ENCODE results near the gene TTPAL. TPM values are rescaled to one million over a fixed set of nuclear protein-coding genes. Genes with fewer than 3 reads are reported as not detected.

Gene TTPAL
- total and polyA plus RNA-seq, 3 experiments from 2014 or later = 15.9 to 31.6 (median 29.3) TPM

DNA sequence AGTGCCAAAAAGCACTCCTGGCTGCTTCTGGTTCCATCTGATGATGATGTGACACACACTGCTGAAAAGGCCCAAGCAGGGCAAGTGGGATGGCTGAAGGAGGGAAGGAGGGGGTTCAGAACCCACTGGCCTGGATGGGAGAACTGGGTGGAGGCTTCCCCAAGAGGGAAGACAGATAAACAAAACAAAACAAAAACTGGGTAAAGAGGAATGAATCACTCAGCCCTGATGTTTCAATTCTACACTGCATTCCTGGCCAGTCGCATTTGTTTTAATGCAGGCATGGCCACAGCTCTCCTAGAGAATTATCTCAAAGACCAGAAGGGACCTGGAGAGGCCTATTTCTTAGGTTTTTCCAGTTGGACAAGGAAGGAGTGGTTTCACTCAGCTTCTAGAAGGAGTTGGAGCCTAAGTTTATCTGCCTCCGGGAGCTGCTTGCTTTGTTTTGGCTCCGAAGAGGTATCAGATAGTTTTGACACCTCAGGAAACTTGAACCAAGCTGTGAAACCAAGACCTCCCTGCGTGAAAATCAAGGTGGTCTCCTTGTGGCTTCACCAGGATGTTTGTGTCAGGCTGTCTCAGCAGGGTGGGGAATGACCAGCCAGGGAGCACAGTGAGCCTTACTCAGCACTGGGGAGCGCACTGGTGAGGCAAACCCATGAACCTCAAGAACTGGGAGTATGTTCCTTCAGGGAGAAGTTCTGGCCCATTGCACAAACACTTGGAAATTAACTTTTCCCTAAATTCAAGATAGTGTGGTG is 16.1 kb downstream of the TTPAL start:
- Mint-ChIP-seq H3K9me3 (no peaks in the 10 kb centered on the region), H3K27ac (peak overlapping the region; percentile 65 to 97 (median 94)), H3K36me3 (peaks cover 4 to 88% (median 23%) of the 10 kb centered on the region in 3 donors), H3K4me1 (peaks cover 31 to 62% (median 40%) of the 10 kb centered on the region in 3 donors), H3K4me3 (peak overlapping the region in 6 of 7 donors; percentile 57 to 74 (median 66)), H3K27me3 (no peaks in the 10 kb centered on the region)
- Histone ChIP-seq H3K4me1 (ENCODE audit: insufficient read depth, low read length) (peaks cover 8% of the 10 kb centered on the region), H3K9me3 (ENCODE audit: low read length) (no peaks in the 10 kb centered on the region), H3K36me3 (ENCODE audit: insufficient read depth, low read length) (peaks cover 45% of the 10 kb centered on the region), H3K27ac (ENCODE audit: low read depth, low read length) (no peak overlapping the region), H3K4me3 (ENCODE audit: low read length) (no peak overlapping the region), H3K27me3 (ENCODE audit: insufficient read depth, low read length, poor library complexity, severe bottlenecking) (no peaks in the 10 kb centered on the region)
- ChIA-PET POLR2A (no interaction called here), CTCF (interaction anchor here (2.9 kb wide), 1 partner anchor 118 kb away, joined by 9 read pairs; no protein-coding TSS in a partner anchor)
- peak in 2 of 5 donors; percentile 8 to 28 for DNase-seq

- H3K4me3 ChIP-seq (ENCODE audit: low read length) = no peak overlapping the region
- H3K27ac ChIP-seq (ENCODE audit: low read depth, low read length) = no peak overlapping the region
- H3K36me3 ChIP-seq (ENCODE audit: insufficient read depth, low read length) = peaks cover 55% of the 10 kb centered on the region
- DNase-seq = no peak
- Mint-ChIP-seq H3K27me3 (no peaks in the 10 kb centered on the region), H3K4me1 (peaks cover 31 to 70% (median 45%) of the 10 kb centered on the region in 3 donors), H3K36me3 (peaks cover 6 to 91% (median 31%) of the 10 kb centered on the region in 3 donors), H3K9me3 (no peaks in the 10 kb centered on the region), H3K4me3 (no peak overlapping the region), H3K27ac (peak overlapping the region in 6 of 8 donors; percentile 19 to 81 (median 67))
- no peaks in the 10 kb centered on the region for H3K27me3 ChIP-seq (ENCODE audit: insufficient read depth, low read length, poor library complexity, severe bottlenecking)
- ChIA-PET CTCF (no interaction called here), POLR2A (interaction anchor here (0.6 kb wide), 1 partner anchor 39 kb away, joined by 3 read pairs; no protein-coding TSS in a partner anchor)
- H3K4me1 ChIP-seq (ENCODE audit: insufficient read depth, low read length) = peaks cover 8% of the 10 kb centered on the region
- H3K9me3 ChIP-seq (ENCODE audit: low read length) = no peaks in the 10 kb centered on the region
Observed at GRCh38 chr20:44494266-44494665, 18.6 kb downstream of the TTPAL start.

GRCh38 chr20:44494681-44495080 is 19.0 kb downstream of the TTPAL start:
- Mint-ChIP-seq H3K27me3 (no peaks in the 10 kb centered on the region), H3K9me3 (no peaks in the 10 kb centered on the region), H3K27ac (peak overlapping the region in 6 of 8 donors; percentile 15 to 86 (median 68)), H3K4me1 (peaks cover 31 to 67% (median 45%) of the 10 kb centered on the region in 3 donors), H3K4me3 (no peak overlapping the region), H3K36me3 (peaks cover 6 to 91% (median 30%) of the 10 kb centered on the region in 3 donors)
- H3K27me3 ChIP-seq (ENCODE audit: insufficient read depth, low read length, poor library complexity, severe bottlenecking) = no peaks in the 10 kb centered on the region
- H3K27ac ChIP-seq (ENCODE audit: low read depth, low read length) = no peak overlapping the region
- no peak for DNase-seq
- CTCF ChIA-PET = no interaction called here
- POLR2A ChIA-PET = no interaction called here
- H3K9me3 ChIP-seq (ENCODE audit: low read length) = no peaks in the 10 kb centered on the region
- H3K4me1 ChIP-seq (ENCODE audit: insufficient read depth, low read length) = peaks cover 8% of the 10 kb centered on the region
- H3K4me3 ChIP-seq (ENCODE audit: low read length) = no peak overlapping the region
- H3K36me3 ChIP-seq (ENCODE audit: insufficient read depth, low read length) = peaks cover 55% of the 10 kb centered on the region

DNA sequence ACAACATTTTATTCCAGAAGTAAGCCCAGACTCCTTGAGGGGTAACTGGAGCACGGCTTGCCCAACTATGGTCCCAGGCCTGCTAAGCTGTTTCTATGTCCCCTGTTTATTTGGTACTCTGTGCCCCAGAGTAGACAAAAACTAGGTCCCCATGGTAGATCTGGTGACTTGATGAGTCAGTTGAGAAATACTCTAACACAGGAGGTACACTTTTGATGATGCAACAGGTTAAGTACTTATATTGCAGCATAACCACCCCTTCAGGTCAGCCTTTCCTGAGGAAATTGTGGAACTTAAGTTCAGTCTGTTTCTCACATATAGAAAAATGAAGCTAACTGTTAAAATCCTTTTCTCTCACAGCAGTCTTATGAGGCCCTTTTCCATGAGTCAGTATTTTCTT is 19.6 kb downstream of the TTPAL start:
- no peaks in the 10 kb centered on the region for H3K27me3 ChIP-seq (ENCODE audit: insufficient read depth, low read length, poor library complexity, severe bottlenecking)
- no peaks in the 10 kb centered on the region for H3K9me3 ChIP-seq (ENCODE audit: low read length)
- H3K9me3 Mint-ChIP-seq = no peaks in the 10 kb centered on the region
- no peak for DNase-seq
- ChIA-PET CTCF (no interaction called here), POLR2A (no interaction called here)
- H3K36me3 Mint-ChIP-seq = peaks cover 6 to 92% (median 32%) of the 10 kb centered on the region in 3 donors
- peak overlapping the region; percentile 19 to 94 (median 70) for H3K27ac Mint-ChIP-seq
- no peak overlapping the region for H3K4me3 Mint-ChIP-seq
- peaks cover 8% of the 10 kb centered on the region for H3K4me1 ChIP-seq (ENCODE audit: insufficient read depth, low read length)
- peaks cover 55% of the 10 kb centered on the region for H3K36me3 ChIP-seq (ENCODE audit: insufficient read depth, low read length)
- no peak overlapping the region for H3K27ac ChIP-seq (ENCODE audit: low read depth, low read length)
- H3K4me3 ChIP-seq (ENCODE audit: low read length) = no peak overlapping the region
- peaks cover 28 to 61% (median 40%) of the 10 kb centered on the region in 3 donors for H3K4me1 Mint-ChIP-seq
- H3K27me3 Mint-ChIP-seq = no peaks in the 10 kb centered on the region

- Histone ChIP-seq H3K27ac (ENCODE audit: low read depth, low read length) (no peak overlapping the region), H3K4me1 (ENCODE audit: insufficient read depth, low read length) (peaks cover 8% of the 10 kb centered on the region), H3K4me3 (ENCODE audit: low read length) (no peak overlapping the region), H3K36me3 (ENCODE audit: insufficient read depth, low read length) (peaks cover 57% of the 10 kb centered on the region), H3K27me3 (ENCODE audit: insufficient read depth, low read length, poor library complexity, severe bottlenecking) (no peaks in the 10 kb centered on the region), H3K9me3 (ENCODE audit: low read length) (no peaks in the 10 kb centered on the region)
- DNase-seq = no peak
- H3K9me3 Mint-ChIP-seq = no peaks in the 10 kb centered on the region
- CTCF ChIA-PET = no interaction called here
- H3K36me3 Mint-ChIP-seq = peaks cover 11 to 95% (median 35%) of the 10 kb centered on the region in 3 donors
- POLR2A ChIA-PET = interaction anchor here (0.6 kb wide), 1 partner anchor 113 kb away, joined by 3 read pairs; no protein-coding TSS in a partner anchor
- H3K27me3 Mint-ChIP-seq = no peaks in the 10 kb centered on the region
- peaks cover 23 to 58% (median 36%) of the 10 kb centered on the region in 3 donors for H3K4me1 Mint-ChIP-seq
- peak overlapping the region; percentile 50 to 94 (median 70) for H3K27ac Mint-ChIP-seq
- no peak overlapping the region for H3K4me3 Mint-ChIP-seq
Observed at GRCh38 chr20:44495802-44496481, 20.3 kb downstream of the TTPAL start.

GRCh38 chr20:44496976-44497375 is 21.3 kb downstream of the TTPAL start:
- H3K36me3 ChIP-seq (ENCODE audit: insufficient read depth, low read length) = peaks cover 62% of the 10 kb centered on the region
- H3K9me3 Mint-ChIP-seq = no peaks in the 10 kb centered on the region
- no peak for DNase-seq
- H3K27me3 ChIP-seq (ENCODE audit: insufficient read depth, low read length, poor library complexity, severe bottlenecking) = no peaks in the 10 kb centered on the region
- ChIA-PET POLR2A (no interaction called here), CTCF (no interaction called here)
- H3K4me3 Mint-ChIP-seq = no peak overlapping the region
- H3K9me3 ChIP-seq (ENCODE audit: low read length) = no peaks in the 10 kb centered on the region
- peaks cover 6% of the 10 kb centered on the region for H3K4me1 ChIP-seq (ENCODE audit: insufficient read depth, low read length)
- H3K4me3 ChIP-seq (ENCODE audit: low read length) = no peak overlapping the region
- peaks cover 21 to 95% (median 40%) of the 10 kb centered on the region in 3 donors for H3K36me3 Mint-ChIP-seq
- H3K27ac Mint-ChIP-seq = peak overlapping the region in 7 of 8 donors; percentile 27 to 94 (median 66)
- H3K27ac ChIP-seq (ENCODE audit: low read depth, low read length) = no peak overlapping the region
- peaks cover 14 to 47% (median 26%) of the 10 kb centered on the region in 3 donors for H3K4me1 Mint-ChIP-seq
- H3K27me3 Mint-ChIP-seq = no peaks in the 10 kb centered on the region

DNA sequence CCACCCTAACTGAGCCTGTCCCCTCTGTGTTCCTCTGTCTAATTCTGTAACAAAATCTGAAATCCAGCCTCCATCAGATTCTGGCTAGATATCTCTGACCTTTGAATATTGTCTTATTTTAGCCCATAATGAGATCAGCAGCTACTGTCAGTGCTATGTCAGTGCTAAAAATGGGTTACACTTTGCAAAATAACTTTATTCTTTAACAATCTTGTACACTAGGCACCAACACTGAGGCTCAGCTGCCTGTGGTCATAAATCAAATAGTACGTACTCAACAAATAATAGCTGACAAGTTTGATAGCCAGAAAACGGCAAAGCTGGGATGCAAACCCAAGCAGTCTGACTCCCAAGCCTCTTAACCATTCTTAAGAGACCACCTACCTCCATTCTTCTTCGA is 22.1 kb downstream of the TTPAL start:
- H3K4me3 ChIP-seq (ENCODE audit: low read length) = no peak overlapping the region
- Mint-ChIP-seq H3K4me3 (no peak overlapping the region), H3K36me3 (peaks cover 22 to 94% (median 39%) of the 10 kb centered on the region in 3 donors), H3K27ac (peak overlapping the region in 6 of 8 donors; percentile 37 to 79 (median 60)), H3K9me3 (no peaks in the 10 kb centered on the region), H3K27me3 (no peaks in the 10 kb centered on the region), H3K4me1 (peaks cover 7 to 40% (median 18%) of the 10 kb centered on the region in 3 donors)
- DNase-seq = no peak
- ChIA-PET POLR2A (no interaction called here), CTCF (no interaction called here)
- no peaks in the 10 kb centered on the region for H3K9me3 ChIP-seq (ENCODE audit: low read length)
- peaks cover 65% of the 10 kb centered on the region for H3K36me3 ChIP-seq (ENCODE audit: insufficient read depth, low read length)
- no peaks in the 10 kb centered on the region for H3K27me3 ChIP-seq (ENCODE audit: insufficient read depth, low read length, poor library complexity, severe bottlenecking)
- no peak overlapping the region for H3K27ac ChIP-seq (ENCODE audit: low read depth, low read length)
- H3K4me1 ChIP-seq (ENCODE audit: insufficient read depth, low read length) = no peaks in the 10 kb centered on the region

DNA sequence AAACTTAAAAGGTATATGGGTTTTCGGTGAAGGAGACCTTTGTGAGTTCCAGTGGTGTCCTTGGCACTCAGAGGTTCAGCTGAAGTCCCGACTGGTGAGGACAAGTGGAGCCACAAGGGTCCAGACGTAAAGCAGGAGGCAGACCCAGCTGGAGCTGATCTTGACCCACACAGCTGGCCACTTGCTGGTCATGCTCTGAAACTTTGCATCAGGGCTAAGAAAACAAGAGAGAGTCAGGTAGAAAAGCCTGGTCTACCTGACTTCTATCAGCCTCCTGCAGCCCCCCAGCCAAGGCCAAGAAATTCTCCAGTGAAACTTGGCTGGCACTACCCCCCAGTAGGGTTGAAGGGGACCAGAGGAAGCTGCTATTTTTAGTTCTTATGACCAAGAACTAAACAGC is 24.5 kb downstream of the TTPAL start:
- H3K36me3 Mint-ChIP-seq = peaks cover 22 to 94% (median 32%) of the 10 kb centered on the region in 3 donors

More for the DNA sequence above, 24.5 kb downstream of the TTPAL start:
- H3K27ac ChIP-seq (ENCODE audit: low read depth, low read length) = no peak overlapping the region
- no peak overlapping the region for H3K4me3 ChIP-seq (ENCODE audit: low read length)
- no peaks in the 10 kb centered on the region for H3K27me3 ChIP-seq (ENCODE audit: insufficient read depth, low read length, poor library complexity, severe bottlenecking)
- no peaks in the 10 kb centered on the region for H3K9me3 ChIP-seq (ENCODE audit: low read length)
- POLR2A ChIA-PET = no interaction called here
- CTCF ChIA-PET = no interaction called here
- no peaks in the 10 kb centered on the region for H3K27me3 Mint-ChIP-seq
- no peak overlapping the region for H3K4me3 Mint-ChIP-seq
- no peaks in the 10 kb centered on the region for H3K4me1 ChIP-seq (ENCODE audit: insufficient read depth, low read length)
- no peak for DNase-seq
- H3K36me3 ChIP-seq (ENCODE audit: insufficient read depth, low read length) = peaks cover 74% of the 10 kb centered on the region
- peak overlapping the region in 1 of 8 donors; percentile 51 for H3K27ac Mint-ChIP-seq
- no peaks in the 10 kb centered on the region for H3K9me3 Mint-ChIP-seq
- H3K4me1 Mint-ChIP-seq = peaks cover 5 to 27% (median 15%) of the 10 kb centered on the region in 3 donors
